Fibroblast of skin of back (primary cell): Measurements from ENCODE around the gene SF3B2.
"Not testable (repeated sequence)": the region's sequence is repeated elsewhere in the genome, so short reads cannot be mapped to it uniquely, and the experiment has no call there.

Source experiments
- DNase-seq: peaks from one replicate; pipeline ENCODE4 v3.0.0-alpha.2; 2013

SF3B2 gene

GRCh38 chr11:66073669-66074068 is 21.5 kb downstream of the SF3B2 start:
- no peak for DNase-seq

DNA sequence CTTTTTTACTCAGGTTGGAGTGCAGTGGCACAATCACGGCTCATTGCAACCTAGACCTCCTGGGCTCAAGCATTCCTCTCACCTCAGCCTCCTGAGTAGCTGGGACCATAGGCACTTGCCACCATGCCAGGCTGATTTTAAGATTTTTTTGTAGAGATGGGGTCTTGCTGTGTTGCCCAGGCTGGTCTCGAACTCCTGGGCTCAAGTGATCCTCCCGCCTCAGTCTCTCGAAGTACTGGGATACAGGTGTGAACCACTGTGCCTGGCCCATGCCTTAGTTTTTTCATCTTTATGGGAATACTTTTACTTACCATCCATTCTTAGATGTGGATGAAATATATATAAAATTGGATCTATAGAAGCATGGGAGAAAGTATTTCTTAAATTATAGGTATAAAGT is 23.1 kb downstream of the SF3B2 start:
- no peak for DNase-seq

DNA sequence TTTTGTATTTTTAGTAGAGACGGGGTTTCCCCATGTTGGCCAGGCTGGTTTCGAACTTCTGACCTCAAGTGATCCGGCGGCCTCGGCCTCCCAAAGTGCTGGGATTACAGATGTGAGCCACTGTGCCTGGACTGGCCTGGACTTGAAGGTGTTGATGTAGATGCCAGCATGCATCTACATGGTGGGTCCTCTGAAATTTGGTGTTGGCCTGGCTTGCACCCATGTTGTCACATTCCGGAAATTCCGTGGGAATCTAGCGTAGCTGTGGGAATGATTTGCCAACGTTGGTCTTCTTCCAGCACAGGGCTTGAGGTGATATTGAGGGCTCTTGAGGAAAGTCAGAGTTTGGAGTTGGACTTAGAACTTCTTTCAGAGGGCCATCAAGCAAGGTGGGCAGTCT is 24.4 kb downstream of the SF3B2 start:
- DNase-seq: peak; percentile 45

DNA sequence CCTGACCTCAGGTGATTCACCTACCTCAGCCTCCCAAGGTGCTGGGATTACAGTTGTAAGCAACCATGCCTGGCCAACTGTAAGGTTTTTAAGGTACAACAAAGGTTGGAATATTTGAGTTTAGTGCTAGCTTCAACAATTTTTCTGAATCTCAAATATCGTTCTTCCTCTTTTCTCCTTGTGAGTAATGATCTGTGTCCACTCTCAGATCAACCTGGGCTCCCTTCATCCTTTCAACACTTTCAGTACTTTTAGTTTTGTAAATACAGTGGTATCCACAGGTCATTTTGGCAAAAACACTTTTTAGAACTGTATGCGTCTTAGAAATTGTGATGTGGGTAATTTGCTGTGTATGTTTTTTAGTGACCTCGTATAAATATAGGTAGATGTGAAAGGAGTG is 25.8 kb downstream of the SF3B2 start:
- no peak for DNase-seq

- not testable (repeated sequence) for DNase-seq
These were observed 26.8 kb downstream of the SF3B2 start for GRCh38 chr11:66078949-66079348.

DNA sequence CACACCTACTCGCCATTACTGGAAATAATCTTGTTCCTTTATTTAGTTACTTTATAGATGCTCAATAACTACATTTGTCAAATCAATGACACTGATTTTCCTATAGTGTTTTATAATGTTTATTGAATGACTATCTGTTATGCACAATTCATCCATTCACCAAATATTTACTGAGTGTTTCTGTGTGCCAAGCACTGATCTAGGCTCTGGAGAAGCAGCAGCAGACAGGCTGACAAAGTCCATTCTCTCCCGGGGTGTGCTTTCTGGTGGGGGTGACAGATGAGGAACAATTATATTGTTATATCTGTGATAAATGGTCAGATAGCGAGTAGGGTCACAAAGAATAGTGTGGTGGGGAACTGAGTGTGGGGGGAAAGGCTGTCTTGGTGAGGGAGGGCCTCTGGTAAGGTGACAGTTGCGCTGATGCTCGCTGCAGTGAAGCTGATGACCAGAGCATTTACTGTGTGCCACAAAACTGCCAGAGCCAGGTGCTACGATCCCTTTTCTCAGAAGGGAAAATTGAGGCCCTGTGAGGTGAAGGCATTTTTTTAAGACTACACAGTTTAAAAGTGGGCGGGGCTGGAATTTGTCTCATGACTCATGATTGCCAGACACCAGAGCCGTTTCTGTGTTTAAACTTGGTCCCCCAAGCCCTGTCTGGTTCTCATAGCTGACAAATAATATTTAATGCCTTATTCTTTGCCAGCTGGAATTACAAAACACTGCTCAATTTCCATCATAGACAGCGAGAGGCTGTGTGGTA is 28.1 kb downstream of the SF3B2 start:
- peak; percentile 87 for DNase-seq

DNA sequence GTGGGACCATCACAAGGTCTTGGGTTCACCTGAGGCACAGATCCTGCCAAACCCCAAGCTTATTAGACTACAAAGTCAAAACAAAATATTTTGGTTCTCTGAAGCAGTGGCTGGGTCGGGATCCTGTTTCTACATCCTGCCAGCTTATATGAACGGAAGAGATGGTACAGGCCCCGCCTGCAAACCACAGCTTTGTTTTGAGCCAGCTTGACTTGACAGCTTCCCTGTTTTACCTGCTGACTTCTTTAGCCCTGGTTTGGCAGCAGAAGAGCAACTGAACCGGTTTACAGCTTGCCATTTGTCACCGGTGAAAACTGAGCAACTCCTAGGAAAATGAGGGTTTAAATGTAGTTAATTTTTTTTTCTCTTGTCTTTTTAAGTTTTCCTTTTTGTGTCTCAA is 29.3 kb downstream of the SF3B2 start:
- peak; percentile 22 for DNase-seq

GRCh38 chr11:66082946-66083698 is 31.0 kb downstream of the SF3B2 start:
- peak; percentile 67 for DNase-seq

- DNase-seq: no peak
These were observed 31.6 kb downstream of the SF3B2 start for GRCh38 chr11:66083767-66084166.

DNA sequence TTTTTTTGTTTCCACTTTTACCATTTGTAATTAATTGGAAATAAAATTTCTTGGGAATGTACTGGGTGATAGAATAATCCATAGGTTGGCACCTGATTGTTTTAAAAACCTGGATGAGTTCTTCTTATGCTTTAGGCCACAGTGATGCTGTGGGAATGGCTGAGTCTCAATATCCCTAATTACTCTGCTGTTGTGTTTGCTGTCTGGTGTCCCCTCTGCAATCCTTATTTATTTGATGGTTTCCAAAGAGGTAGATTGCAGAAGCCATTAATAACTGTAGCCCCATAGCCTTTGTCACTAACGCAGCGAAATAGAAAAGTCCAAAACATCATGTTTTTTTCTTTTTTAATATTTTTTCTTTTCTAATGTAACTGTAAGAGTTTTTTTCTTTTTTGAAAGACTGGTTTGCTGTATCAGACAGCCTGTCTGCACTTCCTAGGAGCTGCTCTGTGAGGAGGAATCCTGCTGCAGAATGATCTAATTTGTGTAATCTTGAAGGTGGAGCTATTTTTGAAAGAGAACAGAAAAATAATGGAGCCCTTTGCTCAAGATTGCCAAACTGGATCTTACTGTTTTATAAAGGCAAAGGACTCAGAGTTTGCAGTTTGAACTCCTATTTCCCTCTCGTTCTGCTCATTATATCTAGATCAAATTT is 32.8 kb downstream of the SF3B2 start:
- DNase-seq: no peak

- no peak for DNase-seq
These were observed 35.2 kb downstream of the SF3B2 start for GRCh38 chr11:66087148-66087908.

- DNase-seq: no peak
These were observed 36.9 kb downstream of the SF3B2 start for GRCh38 chr11:66089067-66089466.

DNA sequence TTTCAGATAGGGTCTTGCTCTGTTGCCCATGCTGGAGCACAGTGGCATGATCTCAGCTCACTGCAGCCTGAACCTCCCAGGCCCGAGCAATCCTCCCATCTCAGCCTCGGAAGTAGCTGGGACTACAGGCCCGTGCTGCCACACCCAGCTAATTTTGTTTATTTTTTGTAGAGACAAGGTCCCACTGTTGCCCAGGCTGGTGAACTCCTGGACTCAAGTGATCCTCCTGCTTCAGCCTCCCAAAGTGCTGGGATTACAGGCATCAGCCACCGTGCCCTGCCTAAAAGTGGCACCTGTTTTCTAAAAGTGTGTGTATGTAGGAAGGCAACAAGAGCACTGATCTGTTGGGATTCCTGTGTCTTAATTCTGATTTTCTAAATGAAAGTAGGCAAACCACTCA is 38.1 kb downstream of the SF3B2 start:
- DNase-seq: no peak

- not testable (repeated sequence) for DNase-seq
These were observed 40.0 kb downstream of the SF3B2 start for GRCh38 chr11:66092125-66092524.

DNA sequence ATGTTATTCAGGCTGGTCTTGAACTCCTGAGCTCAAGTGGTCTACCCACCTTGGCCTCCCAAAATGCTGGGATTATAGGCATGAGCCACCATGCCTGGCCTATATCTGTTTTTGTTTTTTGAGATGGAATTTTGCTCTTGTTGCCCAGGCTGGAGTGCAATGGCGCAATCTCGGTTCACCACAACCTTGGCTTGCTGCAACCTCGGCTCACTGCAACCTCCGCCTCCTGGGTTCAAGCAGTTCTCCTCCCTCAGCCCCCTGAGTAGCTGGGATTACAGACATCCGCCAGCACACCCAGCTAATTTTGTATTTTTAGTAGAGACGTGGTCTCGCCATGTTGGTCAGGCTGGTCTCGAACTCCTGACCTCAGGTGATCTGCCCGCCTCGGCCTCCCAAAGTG is 47.6 kb downstream of the SF3B2 start:
- not testable (repeated sequence) for DNase-seq

DNA sequence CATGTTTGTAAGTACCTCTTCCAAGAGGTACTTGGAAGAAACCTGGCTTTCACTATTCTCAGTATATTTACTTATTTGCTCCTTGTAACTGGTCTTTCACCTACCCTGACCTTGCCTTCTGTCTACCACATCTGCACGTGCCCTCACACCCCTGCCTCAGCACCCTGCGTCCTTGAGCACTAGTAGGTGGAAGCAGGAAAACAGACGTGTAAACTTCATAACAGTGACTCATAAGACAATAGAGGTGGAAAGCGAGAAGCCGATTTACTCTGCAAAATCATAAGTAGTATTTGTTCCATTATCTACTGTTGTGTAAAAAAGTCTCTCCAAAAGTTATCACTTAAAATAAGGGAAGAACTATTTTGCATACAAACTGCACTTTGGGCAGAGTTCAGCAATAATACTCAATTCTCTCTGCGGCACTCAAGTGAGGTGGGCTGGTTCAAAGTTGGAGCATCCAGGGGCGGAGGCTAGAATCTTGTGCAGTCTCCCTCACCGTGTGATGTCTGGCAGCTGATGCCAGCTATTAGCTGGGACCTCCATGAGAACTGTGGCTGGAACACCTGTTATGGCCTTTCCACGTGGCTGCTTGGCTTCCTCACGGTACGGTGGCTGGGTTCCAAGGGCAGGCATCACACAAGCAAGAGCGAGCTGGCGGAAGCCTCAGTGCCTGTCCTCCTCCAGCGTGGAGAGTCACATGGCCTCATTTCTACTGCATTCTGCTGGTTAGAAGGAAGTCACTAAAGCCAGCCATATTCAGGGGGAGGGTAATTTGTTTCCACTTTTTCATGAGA is 48.3 kb downstream of the SF3B2 start:
- DNase-seq: no peak

DNA sequence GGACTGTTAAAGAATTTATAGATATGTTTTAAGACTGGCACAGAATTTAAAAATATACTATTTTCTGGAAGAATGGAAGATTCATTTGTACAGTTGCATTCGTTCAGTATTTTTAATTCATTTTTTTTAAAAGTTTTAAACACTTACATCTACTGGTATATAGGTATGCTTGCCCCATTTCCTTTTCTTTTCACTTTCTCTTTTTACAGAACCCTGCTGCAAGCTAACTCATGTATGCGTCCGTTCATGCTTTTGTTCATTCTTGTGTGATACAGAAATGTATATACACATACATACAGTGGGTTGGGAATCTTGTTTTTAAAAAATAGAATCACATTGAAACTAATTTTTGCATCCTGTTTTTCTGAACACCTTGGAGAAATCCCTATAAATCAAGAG is 48.9 kb downstream of the SF3B2 start:
- DNase-seq: no peak

DNA sequence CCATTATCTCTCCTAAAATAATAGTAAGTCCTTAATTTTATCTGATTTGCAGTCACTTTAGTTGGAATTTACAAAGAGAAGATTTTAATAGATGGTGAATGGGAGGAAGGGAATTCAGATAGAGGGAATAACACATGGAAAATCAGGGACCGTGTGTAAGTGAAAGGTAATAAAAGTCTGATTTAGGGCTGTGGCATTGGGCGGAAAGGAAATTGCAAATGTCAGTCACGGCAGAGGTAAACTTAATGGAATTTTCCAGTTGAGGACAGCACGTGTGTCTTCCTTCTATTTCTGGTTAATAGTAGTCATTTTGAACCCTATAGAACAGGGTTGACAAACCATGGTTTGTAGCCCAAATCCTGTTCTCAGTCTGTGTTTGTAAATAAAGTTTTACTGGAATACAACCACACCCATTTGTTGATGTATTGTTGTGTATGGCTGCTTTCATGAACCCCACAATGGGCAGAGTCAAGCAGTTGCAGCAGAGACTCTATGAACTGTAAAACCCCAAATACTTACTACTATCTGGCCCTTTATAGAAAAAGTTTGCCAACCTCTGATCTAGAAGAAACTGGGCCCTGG is 52.0 kb downstream of the SF3B2 start:
- no peak for DNase-seq

DNA sequence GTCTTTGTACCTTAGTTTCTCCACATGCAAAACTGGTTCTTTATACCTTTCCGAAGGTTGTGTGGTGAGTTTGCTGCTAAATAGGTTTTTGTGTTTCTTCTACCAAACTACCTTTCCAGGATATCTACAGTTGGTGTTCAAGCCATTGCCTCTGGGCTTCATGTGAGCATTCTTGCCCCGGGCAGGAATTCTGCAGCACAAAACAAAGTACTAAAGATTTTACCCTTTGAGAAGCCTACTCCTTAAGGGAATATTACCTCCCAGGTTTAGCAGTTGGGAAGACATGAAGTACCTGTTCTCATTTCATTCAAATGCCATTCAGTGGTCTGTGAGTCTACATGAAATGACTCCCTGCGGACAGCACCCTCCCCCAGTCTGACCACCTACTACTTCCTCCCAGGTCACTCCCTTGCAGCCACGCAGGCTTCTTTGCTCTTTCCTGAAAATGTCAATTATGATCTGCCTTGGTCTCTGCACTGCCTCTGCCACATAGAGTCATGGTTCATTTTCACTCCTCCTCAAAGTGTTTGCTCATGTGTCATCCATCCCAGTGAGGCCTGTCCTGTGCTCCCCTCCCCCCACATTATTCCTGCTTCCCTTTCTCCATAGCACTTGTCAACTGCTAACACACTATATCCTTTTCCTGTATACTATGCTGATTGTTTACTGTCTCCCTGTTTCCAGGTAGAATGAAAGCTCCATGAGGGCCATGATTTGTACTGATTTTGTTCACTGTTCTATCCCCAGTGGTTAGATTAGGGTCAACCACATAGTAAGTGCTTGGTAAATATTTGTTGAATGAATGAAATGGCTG is 54.8 kb downstream of the SF3B2 start:
- DNase-seq: peak; percentile 33

DNA sequence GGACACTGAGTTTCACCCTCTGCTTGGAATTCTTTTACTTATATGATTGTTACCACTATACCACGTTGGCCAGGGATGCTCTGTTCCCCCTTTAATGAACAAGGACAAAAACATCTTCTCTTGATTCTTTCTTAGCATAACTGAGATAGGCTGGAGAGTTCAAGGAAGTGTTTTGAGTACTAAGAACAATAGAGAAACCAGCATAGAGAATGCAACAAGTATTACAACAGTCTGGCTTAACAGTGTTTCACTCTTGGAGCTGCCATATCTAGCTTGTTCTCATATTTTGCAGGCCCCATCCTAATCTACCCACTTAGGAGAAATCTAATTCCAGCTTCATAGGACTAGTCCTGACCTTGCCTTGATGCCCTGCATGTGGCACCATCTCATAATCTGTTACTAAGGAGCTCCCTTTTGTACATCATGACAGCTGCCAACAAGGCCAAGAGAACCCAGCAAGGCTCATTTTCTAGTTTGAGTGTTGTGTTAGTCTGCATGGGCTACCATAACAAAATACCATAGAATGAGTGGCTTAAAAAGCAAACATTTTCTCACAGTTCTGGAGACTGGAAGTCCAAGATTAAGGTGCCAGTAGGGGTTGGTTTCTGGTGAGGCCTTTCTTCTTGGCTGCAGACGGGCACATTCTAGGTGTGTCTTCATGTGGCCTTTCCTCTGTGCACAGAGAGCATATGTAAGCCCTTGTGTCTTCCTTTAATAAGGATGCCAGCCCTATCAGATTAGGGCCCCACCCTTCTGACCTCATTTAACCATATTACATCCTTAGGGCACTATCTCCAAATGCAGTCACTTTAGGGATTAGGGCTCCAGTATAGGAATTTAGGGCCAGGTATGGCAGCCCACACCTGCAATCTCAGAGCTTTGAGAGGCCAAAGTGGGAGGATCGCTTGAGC is 55.7 kb downstream of the SF3B2 start:
- DNase-seq: no peak
